ENCODE results near the gene LEF1. TPM values are rescaled to one million over a fixed set of nuclear protein-coding genes. Genes with fewer than 3 reads are reported as not detected.
"Not testable (repeated sequence)": the region's sequence is repeated elsewhere in the genome, so short reads cannot be mapped to it uniquely, and the experiment has no call there.

LEF1 gene
- total RNA-seq, 3 donors from 2014 or later, result 2.6 to 7.6 (median 7.2) TPM

DNA sequence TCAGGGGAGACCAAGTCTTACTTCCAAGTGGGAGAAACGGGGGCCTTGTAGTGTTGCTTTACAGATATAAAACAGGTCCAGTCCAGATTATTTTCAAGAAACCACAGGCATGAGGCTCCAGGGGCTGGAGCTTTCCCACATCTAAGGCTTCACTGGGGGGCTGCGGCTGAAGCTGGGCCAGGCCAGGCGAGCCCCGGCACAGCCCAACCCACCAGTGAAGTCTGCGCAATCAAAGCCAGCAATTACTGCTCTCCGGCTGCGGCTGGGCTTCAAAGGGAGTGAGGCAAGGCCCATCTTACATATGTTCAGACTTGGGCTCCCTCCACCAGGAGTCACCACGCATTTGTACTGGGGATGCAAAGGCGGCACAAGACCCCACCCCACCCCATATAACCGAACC, 117.4 kb downstream of the LEF1 start:
- TF ChIP-seq, protein P1, sequence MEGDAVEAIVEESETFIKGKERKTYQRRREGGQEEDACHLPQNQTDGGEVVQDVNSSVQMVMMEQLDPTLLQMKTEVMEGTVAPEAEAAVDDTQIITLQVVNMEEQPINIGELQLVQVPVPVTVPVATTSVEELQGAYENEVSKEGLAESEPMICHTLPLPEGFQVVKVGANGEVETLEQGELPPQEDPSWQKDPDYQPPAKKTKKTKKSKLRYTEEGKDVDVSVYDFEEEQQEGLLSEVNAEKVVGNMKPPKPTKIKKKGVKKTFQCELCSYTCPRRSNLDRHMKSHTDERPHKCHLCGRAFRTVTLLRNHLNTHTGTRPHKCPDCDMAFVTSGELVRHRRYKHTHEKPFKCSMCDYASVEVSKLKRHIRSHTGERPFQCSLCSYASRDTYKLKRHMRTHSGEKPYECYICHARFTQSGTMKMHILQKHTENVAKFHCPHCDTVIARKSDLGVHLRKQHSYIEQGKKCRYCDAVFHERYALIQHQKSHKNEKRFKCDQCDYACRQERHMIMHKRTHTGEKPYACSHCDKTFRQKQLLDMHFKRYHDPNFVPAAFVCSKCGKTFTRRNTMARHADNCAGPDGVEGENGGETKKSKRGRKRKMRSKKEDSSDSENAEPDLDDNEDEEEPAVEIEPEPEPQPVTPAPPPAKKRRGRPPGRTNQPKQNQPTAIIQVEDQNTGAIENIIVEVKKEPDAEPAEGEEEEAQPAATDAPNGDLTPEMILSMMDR (IDR thresholded peaks at IDR 0.05), result no peak
- TF ChIP-seq POLR2AphosphoS5 (IDR thresholded peaks at IDR 0.05) (no peak), POLR2A (IDR thresholded peaks at IDR 0.05) (no peak)
- Histone ChIP-seq H3K27ac (no peak overlapping the region), H3K36me3 (no peaks in the 10 kb centered on the region), H3K4me3 (no peak overlapping the region), H3K27me3 (no peaks in the 10 kb centered on the region), H3K9me3 (no peaks in the 10 kb centered on the region), H3K4me1 (no peaks in the 10 kb centered on the region)
- no peak for DNase-seq (ENCODE audit: low spot score in 2 of 2)
- intact Hi-C loops (cut with DNase I; ENCODE audit: low total_unique reads), result no loop called here

DNA sequence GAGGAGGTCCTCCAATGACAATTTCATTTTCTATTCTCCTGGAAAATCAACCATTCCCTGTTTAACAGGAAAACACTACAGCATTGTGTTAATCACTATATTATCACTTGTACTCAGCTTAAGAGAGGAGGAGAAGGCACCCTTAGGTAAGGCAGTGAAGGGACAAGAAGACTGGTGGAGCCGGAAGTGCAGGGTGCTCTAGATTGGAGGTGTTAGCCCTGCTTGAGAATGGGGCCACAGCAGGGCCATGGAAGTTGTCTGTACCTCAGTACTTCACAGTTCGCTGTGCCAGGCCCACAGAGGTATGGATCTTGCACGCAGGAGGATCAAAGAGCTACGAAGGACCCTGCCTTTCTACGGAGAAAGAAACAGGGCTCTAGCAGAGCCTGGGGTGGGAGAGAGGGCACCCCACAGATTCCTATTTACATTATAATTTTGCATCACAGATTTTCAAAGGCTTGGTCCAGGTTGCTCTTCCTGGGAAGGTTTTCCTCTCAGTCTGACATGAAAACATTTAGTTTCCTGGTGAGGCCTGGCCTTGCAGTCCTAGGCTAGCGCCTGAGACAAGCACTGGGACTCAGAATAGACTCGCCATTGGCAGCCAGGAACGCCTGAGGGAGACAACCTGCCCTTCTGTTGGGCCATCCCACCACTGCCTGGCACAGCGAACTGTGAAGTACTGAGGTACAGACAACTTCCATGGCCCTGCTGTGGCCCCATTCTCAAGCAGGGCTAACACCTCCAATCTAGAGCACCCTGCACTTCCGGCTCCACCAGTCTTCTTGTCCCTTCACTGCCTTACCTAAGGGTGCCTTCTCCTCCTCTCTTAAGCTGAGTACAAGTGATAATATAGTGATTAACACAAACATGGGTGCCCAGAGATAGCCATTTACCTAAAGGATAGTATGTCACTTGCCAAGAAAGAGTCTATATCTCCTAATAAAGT, 118.3 kb downstream of the LEF1 start:
- intact Hi-C loops (cut with DNase I; ENCODE audit: low total_unique reads); H3K27ac ChIP-seq: not testable (repeated sequence)

DNA sequence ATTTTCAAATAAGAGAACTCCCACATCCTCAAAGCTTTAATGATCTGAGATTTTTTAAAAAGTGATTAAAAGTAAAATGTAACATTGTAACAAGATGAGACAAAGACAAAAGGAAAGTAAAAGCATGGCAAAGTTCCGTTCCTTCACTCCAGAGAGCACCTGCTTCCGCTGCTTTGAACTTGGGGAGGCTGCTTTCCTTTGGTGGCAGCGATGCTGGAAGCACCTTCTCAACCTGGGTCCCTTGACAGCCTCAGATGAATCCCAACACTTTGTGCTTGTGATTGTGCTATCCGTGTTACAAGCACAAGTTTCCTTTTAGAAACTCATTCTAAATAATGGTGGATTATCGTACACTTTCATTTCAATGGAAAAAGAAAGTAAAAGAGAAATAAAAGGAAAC, 119.3 kb downstream of the LEF1 start:
- no peak for DNase-seq (ENCODE audit: low spot score in 2 of 2)
- intact Hi-C loops (cut with DNase I; ENCODE audit: low total_unique reads), result no loop called here

More for the DNA sequence above, 118.3 kb downstream of the LEF1 start:
- H3K36me3 ChIP-seq; H3K4me1 ChIP-seq; H3K4me3 ChIP-seq; H3K27me3 ChIP-seq; DNase-seq (ENCODE audit: low spot score in 2 of 2); H3K9me3 ChIP-seq: not testable (repeated sequence)

DNA sequence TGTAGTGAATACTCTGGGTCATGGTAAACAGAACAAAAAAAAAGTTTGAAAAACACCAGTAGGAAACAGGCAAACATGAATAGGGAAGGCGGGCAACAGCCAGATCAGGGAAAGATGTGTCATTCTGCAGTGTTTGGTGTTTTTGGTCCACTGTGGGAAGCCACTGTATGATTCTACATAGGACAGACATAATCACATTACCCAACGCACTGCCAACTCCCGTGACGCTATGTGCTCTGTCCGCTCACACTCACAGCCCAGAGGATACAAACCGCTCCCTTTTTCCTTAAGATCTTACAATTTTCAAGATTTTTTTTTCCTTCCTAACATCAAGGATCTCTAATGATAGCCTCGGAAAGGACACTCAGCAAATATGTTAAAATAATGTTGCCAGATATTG, 119.7 kb downstream of the LEF1 start:
- no peaks in the 10 kb centered on the region for H3K4me1 ChIP-seq
- DNase-seq (ENCODE audit: low spot score in 2 of 2), result no peak
- H3K4me3 ChIP-seq, result no peak overlapping the region
- TF ChIP-seq, protein P1 (IDR thresholded peaks at IDR 0.05), result no peak
- no peak for TF ChIP-seq POLR2A (IDR thresholded peaks at IDR 0.05)
- TF ChIP-seq POLR2AphosphoS5 (IDR thresholded peaks at IDR 0.05), result no peak
- intact Hi-C loops (cut with DNase I; ENCODE audit: low total_unique reads), result no loop called here
- H3K27me3 ChIP-seq, result no peaks in the 10 kb centered on the region
- H3K9me3 ChIP-seq, result no peaks in the 10 kb centered on the region
- no peaks in the 10 kb centered on the region for H3K36me3 ChIP-seq
- H3K27ac ChIP-seq, result no peak overlapping the region

More for the DNA sequence above, 119.3 kb downstream of the LEF1 start:
- no peaks in the 10 kb centered on the region for H3K36me3 ChIP-seq
- H3K27ac ChIP-seq, result no peak overlapping the region
- H3K4me3 ChIP-seq, result no peak overlapping the region
- no peaks in the 10 kb centered on the region for H3K4me1 ChIP-seq
- H3K27me3 ChIP-seq, result no peaks in the 10 kb centered on the region
- no peaks in the 10 kb centered on the region for H3K9me3 ChIP-seq
- TF ChIP-seq POLR2AphosphoS5 (IDR thresholded peaks at IDR 0.05) (no peak), POLR2A (IDR thresholded peaks at IDR 0.05) (no peak)
- TF ChIP-seq, protein P1 (IDR thresholded peaks at IDR 0.05), result no peak

DNA sequence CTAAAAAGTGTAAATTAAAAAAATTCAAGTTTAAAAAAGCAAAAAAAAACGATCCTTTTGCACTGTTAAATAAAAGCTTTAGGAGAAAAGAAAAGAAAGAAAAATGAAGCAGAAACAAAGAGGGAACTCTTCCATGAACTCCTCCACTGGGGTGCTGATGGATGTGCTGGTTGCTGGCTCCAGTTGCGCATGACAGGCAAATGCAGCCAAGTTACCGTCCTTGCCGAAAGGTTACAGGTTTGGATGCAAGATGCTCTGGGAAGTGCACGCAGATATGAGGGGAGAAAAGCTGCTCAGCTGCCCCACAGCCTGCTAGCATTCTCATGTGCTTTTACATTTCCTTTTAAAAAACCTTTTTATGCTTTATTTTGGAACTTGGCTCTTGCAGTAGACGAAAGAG, 120.6 kb downstream of the LEF1 start:
- no peaks in the 10 kb centered on the region for H3K27me3 ChIP-seq
- no peak overlapping the region for H3K27ac ChIP-seq

More for the DNA sequence above, 120.6 kb downstream of the LEF1 start:
- H3K9me3 ChIP-seq, result no peaks in the 10 kb centered on the region
- no peaks in the 10 kb centered on the region for H3K36me3 ChIP-seq
- H3K4me3 ChIP-seq, result no peak overlapping the region
- no peak for TF ChIP-seq POLR2AphosphoS5 (IDR thresholded peaks at IDR 0.05)
- TF ChIP-seq POLR2A (IDR thresholded peaks at IDR 0.05), result no peak
- TF ChIP-seq, protein P1 (IDR thresholded peaks at IDR 0.05), result no peak
- no peak for DNase-seq (ENCODE audit: low spot score in 2 of 2)
- intact Hi-C loops (cut with DNase I; ENCODE audit: low total_unique reads), result no loop called here
- H3K4me1 ChIP-seq, result no peaks in the 10 kb centered on the region
